H54 (cell line): Measurements from ENCODE around the gene SRC.
"Not testable (repeated sequence)": the region's sequence is repeated elsewhere in the genome, so short reads cannot be mapped to it uniquely, and the experiment has no call there.

Experiments used
- DNase-seq: peaks from one replicate; pipeline ENCODE4 v3.0.0; 2011; ENCODE audit warnings: low spot score, mixed read lengths; ENCODE audit not compliant: insufficient read length
- FAIRE-seq: peaks from 3 replicates; lab custom pipeline; 2011; peaks lifted over from hg19 to GRCh38; lab: Jason Lieb, UNC
- POLR2A ChIP-seq: IDR thresholded peaks from 2 replicates; pipeline ENCODE4 v1.6.1; 2011; ENCODE audit warnings: low read depth, mild to moderate bottlenecking, low read length

SRC gene

DNA sequence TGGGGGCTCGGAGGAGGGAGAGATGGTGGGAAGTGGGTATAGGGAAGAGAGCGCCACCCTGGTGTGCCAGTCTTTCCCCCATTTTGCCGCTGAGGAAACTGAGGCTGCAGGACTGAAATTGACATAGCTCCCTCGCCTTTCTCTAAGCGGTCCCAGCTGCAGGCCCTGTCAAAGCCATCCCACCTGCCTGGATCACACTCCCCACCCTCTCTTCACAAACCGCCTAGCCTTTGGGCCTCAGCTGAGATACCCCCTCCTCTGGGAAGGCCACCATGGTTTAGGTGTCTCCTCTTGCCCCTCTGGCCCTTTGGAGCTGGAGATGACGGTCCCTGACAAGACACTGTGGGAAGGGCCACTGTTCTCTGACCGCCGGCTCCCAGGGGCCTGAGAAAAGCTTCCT lies 16.9 kb downstream of the SRC start:
- TF ChIP-seq POLR2A = no peak
- DNase-seq = no peak
- FAIRE-seq = no peak

DNA sequence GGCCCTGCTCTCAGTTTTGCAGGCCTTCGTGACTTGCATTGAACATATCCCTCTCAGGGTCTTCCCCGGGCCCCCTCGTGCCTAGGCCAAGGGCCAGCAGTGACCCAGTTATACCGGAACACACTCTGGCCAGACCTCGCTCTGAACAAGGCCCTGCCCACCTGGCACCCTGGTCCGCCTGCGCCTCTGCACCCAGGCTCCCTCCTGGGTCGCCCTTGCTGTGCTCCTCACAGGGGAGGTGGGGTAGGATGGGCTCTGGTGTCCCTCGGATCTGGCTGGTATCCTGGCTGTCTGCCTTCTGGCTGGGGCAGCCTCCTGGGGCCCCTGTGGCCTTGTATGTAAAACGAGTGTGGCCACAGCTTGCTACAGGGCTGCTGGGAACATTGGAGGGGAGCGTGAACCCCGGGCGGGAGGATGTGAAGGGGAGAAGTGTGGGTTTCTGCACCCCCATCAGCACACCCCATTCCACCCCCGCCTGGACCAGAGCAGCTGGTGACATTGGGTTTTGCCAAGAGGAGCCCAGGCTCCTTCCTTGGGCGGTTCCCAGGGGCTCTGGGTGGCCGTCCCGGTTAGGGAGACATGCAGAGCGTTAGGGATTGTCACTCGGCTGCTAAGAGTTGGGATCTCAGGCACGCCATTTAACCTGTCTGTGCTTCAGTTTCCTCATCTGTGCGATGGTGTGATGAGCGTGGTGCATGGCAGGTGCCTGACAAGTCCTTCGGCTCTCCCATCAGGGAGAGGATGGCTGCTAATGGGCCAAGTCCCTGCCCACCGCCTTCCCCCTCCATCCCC lies 17.5 kb downstream of the SRC start:
- FAIRE-seq (no peak), DNase-seq (no peak)
- no peak for TF ChIP-seq POLR2A

DNA sequence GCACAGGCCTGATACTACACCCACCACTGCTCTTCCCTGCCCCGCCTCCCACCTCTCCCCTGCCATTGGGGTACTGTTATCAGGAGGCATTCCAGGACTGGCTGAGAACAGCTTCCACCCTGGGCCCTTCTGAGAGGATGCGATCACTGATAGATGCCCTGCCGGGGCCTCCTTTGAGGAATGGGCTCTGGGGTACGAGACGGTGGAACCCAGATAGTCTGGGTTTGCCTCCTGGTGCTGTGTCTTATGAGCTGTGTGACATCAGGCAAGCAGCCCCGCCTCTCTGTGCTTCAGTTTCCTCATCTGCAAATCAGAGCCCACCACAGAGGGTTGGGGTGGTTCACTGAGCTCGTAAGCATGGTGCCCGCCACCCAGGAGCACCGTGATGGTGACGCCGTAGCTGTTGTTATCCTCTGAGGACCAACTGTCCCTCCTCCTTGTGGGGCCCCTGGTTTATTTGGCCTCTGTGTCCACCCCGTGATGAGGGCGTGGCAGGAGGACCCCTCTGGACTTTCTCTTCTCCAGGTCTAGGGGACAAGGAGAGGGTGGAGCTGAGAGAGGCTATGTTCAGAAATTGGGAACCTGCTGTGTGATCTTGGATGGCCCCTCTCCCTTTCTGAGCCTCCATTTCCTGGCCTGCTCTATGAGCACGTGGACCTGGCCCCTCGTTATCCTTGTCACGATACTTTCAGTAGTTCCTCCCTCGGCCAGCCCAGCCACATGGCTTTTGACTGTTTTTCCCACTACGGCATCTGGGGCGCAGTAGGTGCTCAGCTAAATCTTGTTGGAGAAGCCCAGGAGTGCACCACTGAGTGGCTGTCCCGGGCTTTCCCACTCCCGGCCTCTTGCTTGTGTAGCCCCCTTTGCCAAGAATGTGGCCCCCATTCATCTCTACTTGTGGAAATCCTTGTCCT lies 18.3 kb downstream of the SRC start:
- TF ChIP-seq POLR2A = no peak
- no peak for FAIRE-seq
- no peak for DNase-seq

DNA sequence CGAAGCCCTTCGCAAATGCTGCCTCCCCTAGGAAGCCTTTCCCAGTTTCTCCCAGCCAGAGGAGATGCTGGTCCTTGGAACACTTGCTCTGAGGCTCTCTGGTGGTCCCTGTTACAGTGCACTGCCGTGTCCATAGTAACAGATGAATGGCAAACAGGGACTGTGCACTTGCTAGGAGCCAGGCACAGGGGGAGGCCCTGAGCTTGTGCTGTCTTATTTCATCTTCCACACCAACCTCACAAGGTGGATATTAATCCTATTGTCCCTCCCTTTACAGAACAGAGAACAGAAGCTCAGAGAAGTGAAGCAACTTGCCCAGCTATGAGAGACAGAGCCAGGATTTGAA lies 19.0 kb downstream of the SRC start:
- no peak for FAIRE-seq
- no peak for DNase-seq
- TF ChIP-seq POLR2A = no peak

GRCh38 chr20:37365760-37366638 lies 20.1 kb downstream of the SRC start:
- DNase-seq (no peak), FAIRE-seq (no peak)
- TF ChIP-seq POLR2A = no peak

DNA sequence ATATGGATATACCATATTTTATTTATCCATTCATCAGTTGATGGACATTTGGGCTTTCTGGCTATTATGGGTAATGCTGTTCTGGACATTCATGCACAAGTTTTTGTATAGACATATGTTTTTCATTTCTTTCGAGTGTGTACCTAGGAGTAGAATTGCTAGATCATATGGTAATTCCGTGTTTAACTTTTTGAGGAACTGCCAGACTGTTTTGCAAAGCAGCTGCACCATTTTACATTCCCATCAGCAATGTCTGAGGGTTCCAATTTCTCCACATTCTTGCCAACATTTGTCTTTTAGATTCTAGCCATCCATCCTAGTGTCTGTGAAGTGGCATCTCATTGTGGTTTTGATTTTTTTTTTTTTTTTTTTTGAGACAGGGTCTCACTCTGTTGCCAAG lies 20.8 kb downstream of the SRC start:
- no peak for DNase-seq
- no peak for TF ChIP-seq POLR2A
- no peak for FAIRE-seq

DNA sequence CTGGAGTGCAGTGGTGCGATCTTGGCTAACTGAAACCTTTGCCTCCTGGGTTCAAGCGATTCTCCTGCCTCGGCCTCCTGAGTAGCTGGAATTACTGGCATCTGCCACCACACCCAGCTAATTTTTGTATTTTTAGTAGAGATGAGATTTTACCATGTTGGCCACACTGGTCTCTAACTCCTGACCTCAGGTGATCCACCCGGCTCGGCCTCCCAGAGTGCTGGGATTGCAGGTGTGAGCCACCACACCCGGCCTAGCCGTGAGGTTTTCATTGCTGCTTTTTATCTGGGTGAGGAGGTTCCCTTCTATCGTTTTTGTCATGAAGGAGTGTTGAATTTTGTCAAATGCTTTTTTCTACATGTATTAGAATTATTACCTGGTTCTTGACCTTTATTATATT lies 23.9 kb downstream of the SRC start:
- no peak for TF ChIP-seq POLR2A
- DNase-seq = no peak
- FAIRE-seq = no peak

DNA sequence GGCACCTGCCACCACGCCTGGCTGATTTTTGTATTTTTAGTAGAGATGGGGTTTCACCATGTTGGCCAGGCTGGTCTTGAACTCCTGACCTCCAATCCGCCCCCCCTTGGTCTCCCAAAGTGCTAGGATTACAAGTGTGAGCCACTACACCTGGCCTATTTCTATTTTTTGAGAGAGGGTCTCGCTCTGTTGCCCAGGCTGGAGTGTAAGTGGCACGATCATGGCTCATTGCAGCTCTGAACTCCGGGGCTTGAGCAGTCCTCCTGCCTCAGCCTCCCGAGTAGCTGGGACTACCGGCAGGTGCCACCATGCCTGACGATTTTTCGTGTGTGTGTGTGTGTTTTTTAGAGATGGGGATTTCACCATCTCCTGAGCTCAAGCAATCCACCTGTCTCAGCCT lies 25.9 kb downstream of the SRC start:
- not testable (repeated sequence) for DNase-seq, FAIRE-seq

- DNase-seq (no peak), FAIRE-seq (no peak)
- TF ChIP-seq POLR2A = no peak
These were observed 26.5 kb downstream of the SRC start for GRCh38 chr20:37372441-37372840.

- no peak for TF ChIP-seq POLR2A
- no peak for FAIRE-seq
- no peak for DNase-seq
These were observed 27.2 kb downstream of the SRC start for GRCh38 chr20:37373020-37373598.

DNA sequence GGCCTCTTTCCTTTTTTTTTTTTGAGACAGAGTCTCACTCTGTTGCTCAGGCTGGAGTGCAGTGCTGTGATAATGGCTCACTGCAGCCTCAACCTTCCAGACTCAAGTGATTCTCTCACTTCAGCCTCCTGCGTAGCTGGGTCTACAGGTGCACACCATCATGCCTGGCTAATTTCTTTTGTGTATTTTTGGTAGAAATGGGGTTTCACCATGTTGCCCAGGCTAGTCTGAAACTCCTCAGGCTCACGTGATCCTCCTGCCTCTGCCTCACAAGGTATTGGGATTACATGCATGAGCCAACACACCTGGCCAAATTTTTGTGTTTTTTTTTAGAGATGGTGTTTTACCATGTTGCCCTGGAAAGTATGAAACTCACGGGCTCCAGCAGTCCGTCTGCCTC lies 29.3 kb downstream of the SRC start:
- no peak for DNase-seq
- TF ChIP-seq POLR2A = no peak
- no peak for FAIRE-seq

DNA sequence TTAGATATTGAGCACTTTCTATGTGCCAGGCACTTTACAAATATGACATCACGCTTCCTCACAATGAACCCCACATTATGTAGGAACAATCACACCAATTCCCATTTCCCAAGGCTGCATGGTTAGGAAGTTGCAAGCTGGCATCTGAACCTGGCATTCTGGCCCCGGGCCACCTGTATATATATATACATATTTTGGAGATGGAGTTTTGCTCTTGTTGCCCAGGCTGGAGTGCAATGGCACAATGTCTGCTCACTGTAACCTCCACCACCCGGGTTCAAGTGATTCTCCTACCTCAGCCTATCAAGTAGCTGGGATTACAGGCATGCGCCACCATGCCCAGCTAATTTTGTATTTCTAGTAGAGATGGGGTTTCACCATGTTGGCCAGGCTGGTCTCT lies 30.4 kb downstream of the SRC start:
- no peak for DNase-seq
- no peak for TF ChIP-seq POLR2A
- FAIRE-seq = no peak

- DNase-seq = no peak
- no peak for TF ChIP-seq POLR2A
- no peak for FAIRE-seq
These were observed 30.9 kb downstream of the SRC start for GRCh38 chr20:37376791-37377190.
